BLaER1 treated with 17β-estradiol and CSF1 and Interleukin-3, amounts not matched to agents 10 nM and 100 nM (cell line): Measurements from ENCODE around the gene ABLIM2.

Experiments used
- H3K27ac ChIP-seq, 11 experiments: shearing (Covaris generic); formaldehyde crosslinking; 2 replicates each; pipeline ENCODE4 v1.8.1; 2022
- H3K27me3 ChIP-seq, 11 experiments: shearing (Covaris generic); formaldehyde crosslinking; 2 replicates each; pipeline ENCODE4 v1.8.1; 2022
- H3K36me3 ChIP-seq, 11 experiments: shearing (Covaris generic); formaldehyde crosslinking; 2 replicates each; pipeline ENCODE4 v1.8.1; 2022
- H3K4me1 ChIP-seq, 10 experiments: shearing (Covaris generic); formaldehyde crosslinking; 2 replicates each; pipeline ENCODE4 v1.8.1; 2022
- H3K4me2 ChIP-seq, 11 experiments: shearing (Covaris generic); formaldehyde crosslinking; 2 replicates each; pipeline ENCODE4 v1.8.1; 2022
- H3K4me3 ChIP-seq, 10 experiments: shearing (Covaris generic); formaldehyde crosslinking; 2 replicates each; pipeline ENCODE4 v1.8.1; 2022
- H3K9ac ChIP-seq, 11 experiments: shearing (Covaris generic); formaldehyde crosslinking; 2 replicates each; pipeline ENCODE4 v1.8.1; 2022
- H3K9me3 ChIP-seq, 11 experiments: shearing (Covaris generic); formaldehyde crosslinking; replicated peaks in 1 of 11; 2 replicates each; pipeline ENCODE4 v1.8.1; 2022
- H4K20me1 ChIP-seq, 11 experiments: shearing (Covaris generic); formaldehyde crosslinking; 2 replicates each; pipeline ENCODE4 v1.8.1; 2022
- Cebpa-rat ChIP-seq, 11 experiments: shearing (Covaris generic); IDR thresholded peaks; 2 replicates each; pipeline ENCODE4 v1.8.1; 2022

The ABLIM2 gene

GRCh38 chr4:7968262-7968896 is 190.2 kb downstream of the ABLIM2 start:
- peak overlapping the region in 2 of 11 experiments; percentile 2 to 53; a peak in 2 of 22 replicates for H3K9ac ChIP-seq
- peaks cover 54 to 73% (median 67%) of the 10 kb centered on the region in 10 experiments for H3K4me1 ChIP-seq
- no peak for TF ChIP-seq Cebpa-rat (IDR thresholded peaks at IDR 0.05)
- H3K9me3 ChIP-seq, result no peaks in the 10 kb centered on the region
- no peak overlapping the region for H3K4me3 ChIP-seq
- peaks cover 0 to 2% (median 0%) of the 10 kb centered on the region in 11 experiments; a peak in 1 of 22 replicates for H3K27me3 ChIP-seq
- peak overlapping the region; percentile 39 to 96 (median 66); a peak in 21 of 22 replicates for H3K4me2 ChIP-seq
- H4K20me1 ChIP-seq, result peaks cover 0 to 14% (median 0%) of the 10 kb centered on the region in 11 experiments; a peak in 2 of 22 replicates
- peak overlapping the region in 3 of 11 experiments; percentile 40 to 61 (median 46); a peak in 4 of 22 replicates for H3K27ac ChIP-seq
- no peaks in the 10 kb centered on the region for H3K36me3 ChIP-seq

GRCh38 chr4:7967501-7968261 is 190.9 kb downstream of the ABLIM2 start:
- H4K20me1 ChIP-seq, result peaks cover 0 to 14% (median 0%) of the 10 kb centered on the region in 11 experiments; a peak in 2 of 22 replicates
- peaks cover 0 to 5% (median 0%) of the 10 kb centered on the region in 11 experiments; a peak in 2 of 22 replicates for H3K27me3 ChIP-seq
- H3K4me3 ChIP-seq, result no peak overlapping the region
- no peak for TF ChIP-seq Cebpa-rat (IDR thresholded peaks at IDR 0.05)
- H3K9me3 ChIP-seq, result no peaks in the 10 kb centered on the region
- peaks cover 61 to 80% (median 74%) of the 10 kb centered on the region in 10 experiments for H3K4me1 ChIP-seq
- peak overlapping the region in 1 of 11 experiments; percentile 2; a peak in 2 of 22 replicates for H3K9ac ChIP-seq
- H3K27ac ChIP-seq, result peak overlapping the region in 3 of 11 experiments; percentile 40 to 61 (median 46); a peak in 4 of 22 replicates
- H3K36me3 ChIP-seq, result no peaks in the 10 kb centered on the region
- peak overlapping the region; percentile 39 to 96 (median 66) for H3K4me2 ChIP-seq

GRCh38 chr4:7967063-7967440 is 191.6 kb downstream of the ABLIM2 start:
- no peak overlapping the region; a peak in 1 of 22 replicates for H3K9ac ChIP-seq
- H3K27ac ChIP-seq, result peak overlapping the region in 1 of 11 experiments; percentile 46; a peak in 1 of 22 replicates
- no peaks in the 10 kb centered on the region for H3K9me3 ChIP-seq
- peaks cover 67 to 82% (median 78%) of the 10 kb centered on the region in 10 experiments for H3K4me1 ChIP-seq
- TF ChIP-seq Cebpa-rat (IDR thresholded peaks at IDR 0.05), result no peak
- H3K4me3 ChIP-seq, result no peak overlapping the region
- H4K20me1 ChIP-seq, result peaks cover 0 to 14% (median 0%) of the 10 kb centered on the region in 11 experiments; a peak in 2 of 22 replicates
- H3K36me3 ChIP-seq, result no peaks in the 10 kb centered on the region
- H3K27me3 ChIP-seq, result peaks cover 0 to 5% (median 0%) of the 10 kb centered on the region in 11 experiments; a peak in 2 of 22 replicates
- peak overlapping the region; percentile 39 to 96 (median 66); a peak in 19 of 22 replicates for H3K4me2 ChIP-seq

- H3K36me3 ChIP-seq, result no peaks in the 10 kb centered on the region
- peaks cover 0 to 5% (median 0%) of the 10 kb centered on the region in 11 experiments; a peak in 2 of 22 replicates for H3K27me3 ChIP-seq
- no peaks in the 10 kb centered on the region for H3K9me3 ChIP-seq
- H3K4me1 ChIP-seq, result peaks cover 68 to 82% (median 78%) of the 10 kb centered on the region in 10 experiments
- peak overlapping the region in 2 of 11 experiments; percentile 53 to 96; a peak in 1 of 22 replicates for H3K4me2 ChIP-seq
- peaks cover 0 to 14% (median 0%) of the 10 kb centered on the region in 11 experiments; a peak in 2 of 22 replicates for H4K20me1 ChIP-seq
- no peak overlapping the region for H3K9ac ChIP-seq
- H3K4me3 ChIP-seq, result no peak overlapping the region
- no peak overlapping the region for H3K27ac ChIP-seq
- TF ChIP-seq Cebpa-rat (IDR thresholded peaks at IDR 0.05), result no peak
Measured at GRCh38 chr4:7966281-7967062, 192.1 kb downstream of the ABLIM2 start.

- Histone ChIP-seq H3K4me3 (no peak overlapping the region), H3K9ac (peak overlapping the region in 1 of 11 experiments; percentile 14; a peak in 1 of 22 replicates), H4K20me1 (peaks cover 0 to 17% (median 0%) of the 10 kb centered on the region in 11 experiments; a peak in 5 of 22 replicates), H3K36me3 (no peaks in the 10 kb centered on the region), H3K27me3 (peaks cover 0 to 8% (median 0%) of the 10 kb centered on the region in 11 experiments; a peak in 4 of 22 replicates), H3K27ac (no peak overlapping the region), H3K4me2 (peak overlapping the region; percentile 2 to 76 (median 61); a peak in 20 of 22 replicates), H3K9me3 (no peaks in the 10 kb centered on the region), H3K4me1 (peaks cover 68 to 82% (median 78%) of the 10 kb centered on the region in 10 experiments)
- TF ChIP-seq Cebpa-rat (IDR thresholded peaks at IDR 0.05), result peak; percentile 57 to 95 (median 88); a peak in 20 of 22 replicates
Measured at GRCh38 chr4:7964890-7965662, 193.5 kb downstream of the ABLIM2 start.

GRCh38 chr4:7964459-7964858 is 194.2 kb downstream of the ABLIM2 start:
- peaks cover 0 to 22% (median 0%) of the 10 kb centered on the region in 11 experiments; a peak in 5 of 22 replicates for H4K20me1 ChIP-seq

GRCh38 chr4:7963691-7964090 is 194.9 kb downstream of the ABLIM2 start:
- Histone ChIP-seq H3K4me2 (peak overlapping the region in 10 of 11 experiments; percentile 26 to 87 (median 58); a peak in 9 of 22 replicates), H4K20me1 (peaks cover 0 to 22% (median 0%) of the 10 kb centered on the region in 11 experiments; a peak in 5 of 22 replicates), H3K9ac (no peak overlapping the region), H3K27me3 (peaks cover 0 to 16% (median 0%) of the 10 kb centered on the region in 11 experiments; a peak in 7 of 22 replicates), H3K36me3 (no peaks in the 10 kb centered on the region), H3K9me3 (no peaks in the 10 kb centered on the region), H3K4me1 (peaks cover 70 to 84% (median 79%) of the 10 kb centered on the region in 10 experiments), H3K27ac (no peak overlapping the region), H3K4me3 (no peak overlapping the region)
- TF ChIP-seq Cebpa-rat (IDR thresholded peaks at IDR 0.05), result no peak

More at GRCh38 chr4:7964459-7964858, 194.2 kb downstream of the ABLIM2 start:
- no peak for TF ChIP-seq Cebpa-rat (IDR thresholded peaks at IDR 0.05)
- peaks cover 0 to 15% (median 0%) of the 10 kb centered on the region in 11 experiments; a peak in 6 of 22 replicates for H3K27me3 ChIP-seq
- peak overlapping the region in 10 of 11 experiments; percentile 2 to 76 (median 63); a peak in 17 of 22 replicates for H3K4me2 ChIP-seq
- H3K9ac ChIP-seq, result no peak overlapping the region
- no peak overlapping the region for H3K27ac ChIP-seq
- peaks cover 68 to 82% (median 78%) of the 10 kb centered on the region in 10 experiments for H3K4me1 ChIP-seq
- H3K9me3 ChIP-seq, result no peaks in the 10 kb centered on the region
- no peaks in the 10 kb centered on the region for H3K36me3 ChIP-seq
- H3K4me3 ChIP-seq, result no peak overlapping the region
